SKM-1 treated with dmso at 0.1 percent for 144 hours (cell line): ENCODE results near the gene ACSM6.

ENCODE experiments used
- DNase-seq: peaks from one replicate; lab custom pipeline; 2025; ENCODE audit not compliant: unreplicated experiment; lab: John Stamatoyannopoulos, UW

The ACSM6 gene

GRCh38 chr10:95244152-95244551, 50.1 kb downstream of the ACSM6 start:
- DNase-seq: no peak

- no peak for DNase-seq
These were observed 51.5 kb downstream of the ACSM6 start for GRCh38 chr10:95245425-95246055.

GRCh38 chr10:95246582-95247051, 52.6 kb downstream of the ACSM6 start:
- peak; percentile 44 for DNase-seq

GRCh38 chr10:95247200-95247880, 53.3 kb downstream of the ACSM6 start:
- DNase-seq: no peak

GRCh38 chr10:95247881-95248583, 54.0 kb downstream of the ACSM6 start:
- DNase-seq: no peak

GRCh38 chr10:95248989-95249388, 55.0 kb downstream of the ACSM6 start:
- DNase-seq: no peak

GRCh38 chr10:95249467-95249866, 55.4 kb downstream of the ACSM6 start:
- no peak for DNase-seq

GRCh38 chr10:95250856-95251255, 56.8 kb downstream of the ACSM6 start:
- no peak for DNase-seq

- no peak for DNase-seq
These were observed 59.0 kb downstream of the ACSM6 start for GRCh38 chr10:95253007-95253406.

GRCh38 chr10:95253686-95254085, 59.6 kb downstream of the ACSM6 start:
- no peak for DNase-seq

GRCh38 chr10:95254629-95255028, 60.6 kb downstream of the ACSM6 start:
- DNase-seq: no peak

GRCh38 chr10:95256268-95256667, 62.2 kb downstream of the ACSM6 start:
- no peak for DNase-seq

- DNase-seq: no peak
These were observed 63.8 kb downstream of the ACSM6 start for GRCh38 chr10:95257849-95258248.

- no peak for DNase-seq
These were observed 66.4 kb downstream of the ACSM6 start for GRCh38 chr10:95260397-95260881.

GRCh38 chr10:95260909-95261552, 67.0 kb downstream of the ACSM6 start:
- DNase-seq: no peak

- DNase-seq: no peak
These were observed 67.9 kb downstream of the ACSM6 start for GRCh38 chr10:95261926-95262325.

GRCh38 chr10:95262763-95263518, 68.9 kb downstream of the ACSM6 start:
- DNase-seq: no peak

GRCh38 chr10:95263864-95264226, 69.8 kb downstream of the ACSM6 start:
- DNase-seq: no peak

GRCh38 chr10:95264227-95265051, 70.4 kb downstream of the ACSM6 start:
- DNase-seq: no peak

- DNase-seq: no peak
These were observed 71.5 kb downstream of the ACSM6 start for GRCh38 chr10:95265572-95265971.
